Stimulated activated CD4-positive, alpha-beta T cell treated with anti-CD3 and anti-CD28 coated beads, Interleukin-2, amount 100 ng/mL, for 4 hours (primary cell): Measurements from ENCODE around the gene SEL1L2.
"Not testable (repeated sequence)": the region's sequence is repeated elsewhere in the genome, so short reads cannot be mapped to it uniquely, and the experiment has no call there.

Experiments used
- DNase-seq: peaks from one replicate; pipeline ENCODE4 v3.0.0-alpha.2; 2020; ENCODE audit warnings: low read depth

The SEL1L2 gene

GRCh38 chr20:13990465-13990864, at the start of gene SEL1L2:
Gene SEL1L2, minus strand, starts transcription at chr20:13990614. Its CDS starts 80 bp downstream, at chr20:13990534.
- no peak for DNase-seq

- no peak for DNase-seq
Measured at GRCh38 chr20:14036567-14036966, 46.2 kb upstream of the SEL1L2 start.

GRCh38 chr20:14033310-14033709, 42.9 kb upstream of the SEL1L2 start:
- DNase-seq, result no peak

- DNase-seq, result no peak
Measured at GRCh38 chr20:14030991-14031390, 40.6 kb upstream of the SEL1L2 start.

GRCh38 chr20:14012671-14013070, 22.3 kb upstream of the SEL1L2 start:
- DNase-seq, result no peak

- no peak for DNase-seq
Measured at GRCh38 chr20:14009208-14009607, 18.8 kb upstream of the SEL1L2 start.

- no peak for DNase-seq
Measured at GRCh38 chr20:14005996-14006395, 15.6 kb upstream of the SEL1L2 start.

GRCh38 chr20:14000917-14001316, 10.5 kb upstream of the SEL1L2 start:
- no peak for DNase-seq

- DNase-seq, result no peak
Measured at GRCh38 chr20:13996265-13996664, 5.9 kb upstream of the SEL1L2 start.

GRCh38 chr20:13995841-13996240, 5.4 kb upstream of the SEL1L2 start:
- no peak for DNase-seq

- peak; percentile 8 for DNase-seq
Measured at GRCh38 chr20:13995086-13995665, 4.8 kb upstream of the SEL1L2 start, which contains the start of gene MACROD2. Gene MACROD2, plus strand, starts transcription at chr20:13995516.

GRCh38 chr20:13991955-13992354, 1.5 kb upstream of the SEL1L2 start:
- not testable (repeated sequence) for DNase-seq

- DNase-seq, result no peak
Measured at GRCh38 chr20:13991311-13991710, 897 bp upstream of the SEL1L2 start.

- DNase-seq, result no peak
Measured at GRCh38 chr20:13984211-13984610, 6.2 kb downstream of the SEL1L2 start.

GRCh38 chr20:13960525-13960924, 29.9 kb downstream of the SEL1L2 start:
- no peak for DNase-seq

GRCh38 chr20:13960119-13960518, 30.3 kb downstream of the SEL1L2 start:
- DNase-seq, result no peak

GRCh38 chr20:13953227-13953626, 37.2 kb downstream of the SEL1L2 start:
- no peak for DNase-seq

- DNase-seq, result no peak
Measured at GRCh38 chr20:13947719-13948118, 42.7 kb downstream of the SEL1L2 start.

- no peak for DNase-seq
Measured at GRCh38 chr20:13941031-13941430, 49.4 kb downstream of the SEL1L2 start.

GRCh38 chr20:13936781-13937576, 53.4 kb downstream of the SEL1L2 start:
- DNase-seq, result no peak

GRCh38 chr20:13934992-13935894, 55.2 kb downstream of the SEL1L2 start:
- no peak for DNase-seq

GRCh38 chr20:13930281-13930680, 60.1 kb downstream of the SEL1L2 start:
- DNase-seq, result no peak

GRCh38 chr20:13929836-13930235, 60.6 kb downstream of the SEL1L2 start:
- DNase-seq, result no peak
